GM21447 (cell line): ENCODE data around the gene ALDH2.
"Not testable (repeated sequence)": the region's sequence is repeated elsewhere in the genome, so short reads cannot be mapped to it uniquely, and the experiment has no call there.

Source experiments
- ATAC-seq: cut with Tn5 transposase; IDR thresholded peaks from one replicate; pipeline ENCODE4 v1.9.1; 2021; ENCODE audit not compliant: unreplicated experiment

ALDH2 gene

GRCh38 chr12:111785651-111786050 is 18.9 kb downstream of the ALDH2 start:
- no peak for ATAC-seq

DNA sequence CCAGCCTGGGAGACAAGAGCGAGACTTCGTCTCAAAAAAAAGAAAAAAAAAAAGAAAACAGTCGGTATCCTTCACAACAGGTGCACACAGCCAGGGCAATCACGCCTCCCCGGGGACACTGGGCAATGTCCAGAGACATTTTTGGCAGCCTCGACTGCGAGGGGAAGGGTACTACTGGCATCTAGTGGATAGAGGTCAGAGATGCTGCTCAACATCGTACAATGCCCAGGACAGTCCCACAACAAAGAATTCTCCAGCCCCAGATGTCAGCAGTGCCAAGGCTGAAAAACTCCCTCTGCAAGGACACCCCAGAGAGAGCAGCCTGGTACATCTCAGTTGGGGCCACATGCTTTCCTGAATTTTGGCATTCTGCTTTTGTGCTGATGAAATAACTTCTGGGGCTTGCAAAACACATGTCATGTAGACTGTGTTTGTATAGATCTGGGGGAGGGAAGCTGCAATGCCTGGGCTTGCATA is 21.5 kb downstream of the ALDH2 start:
- no peak for ATAC-seq

GRCh38 chr12:111789779-111790178 is 23.0 kb downstream of the ALDH2 start:
- ATAC-seq: no peak

DNA sequence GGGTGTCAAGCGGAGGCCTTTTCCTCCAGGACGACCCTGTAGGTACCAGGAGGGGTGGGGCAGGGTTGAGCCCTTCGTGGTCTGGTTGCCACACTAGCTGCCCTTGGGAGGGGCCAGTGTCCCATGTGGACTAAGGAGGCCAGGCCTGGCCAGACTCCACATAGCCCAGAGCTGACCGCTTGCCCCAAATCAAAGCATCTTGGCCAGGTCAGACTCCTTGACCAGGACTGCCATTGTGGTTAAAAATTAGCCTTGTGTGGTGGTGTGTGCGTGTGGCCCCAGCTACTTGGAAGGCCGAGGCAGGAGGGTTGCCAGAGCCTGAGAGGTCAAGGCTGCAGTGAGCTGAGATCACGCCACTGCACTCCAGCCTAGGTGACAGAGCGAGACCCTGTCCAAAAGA is 24.8 kb downstream of the ALDH2 start:
- ATAC-seq: no peak

DNA sequence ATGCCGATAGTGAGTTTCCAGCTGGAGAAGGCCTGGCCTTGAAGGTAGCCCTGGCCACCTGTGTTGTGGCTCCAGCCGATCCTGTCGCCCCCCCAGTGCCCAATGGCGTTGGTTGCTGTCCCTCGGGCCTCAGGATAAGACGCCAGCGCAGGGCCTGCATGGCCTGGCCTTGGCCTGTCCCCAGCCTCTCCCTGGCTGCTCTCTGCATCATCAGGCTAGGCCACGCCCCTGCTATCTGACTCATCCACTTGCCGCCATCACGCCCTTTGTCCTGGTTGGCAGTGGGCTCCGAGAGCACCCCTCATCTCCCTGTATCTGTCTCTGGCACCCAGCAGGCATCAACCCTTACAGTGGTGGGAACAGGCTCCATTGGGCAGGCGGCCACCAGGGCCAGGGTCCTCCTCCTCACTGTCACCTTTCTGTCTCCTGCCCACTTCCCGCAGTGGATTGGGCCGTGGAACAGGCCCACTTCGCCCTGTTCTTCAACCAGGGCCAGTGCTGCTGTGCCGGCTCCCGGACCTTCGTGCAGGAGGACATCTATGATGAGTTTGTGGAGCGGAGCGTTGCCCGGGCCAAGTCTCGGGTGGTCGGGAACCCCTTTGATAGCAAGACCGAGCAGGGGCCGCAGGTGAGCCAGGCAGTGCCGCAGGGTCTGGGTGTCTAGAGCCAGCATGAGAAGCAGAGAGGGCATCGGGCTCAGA is 25.6 kb downstream of the ALDH2 start:
- no peak for ATAC-seq

DNA sequence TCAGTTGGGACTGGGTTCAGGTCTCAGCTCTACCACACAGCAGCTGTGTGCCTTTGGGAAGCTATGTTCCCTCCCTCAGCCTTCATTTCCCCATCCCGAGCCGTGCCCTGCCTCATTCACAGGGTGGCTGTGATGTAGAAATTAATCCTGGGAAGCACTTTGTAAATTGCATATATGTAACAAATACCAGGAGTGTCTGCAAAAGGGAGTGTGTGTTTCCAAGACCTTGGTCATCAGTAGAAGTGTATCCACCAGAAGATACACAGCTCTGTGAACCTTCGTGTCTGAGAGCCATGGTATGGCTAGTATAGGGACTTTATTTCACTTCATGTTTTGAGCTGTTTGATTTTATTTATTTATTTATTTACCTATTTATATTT is 26.1 kb downstream of the ALDH2 start:
- no peak for ATAC-seq

GRCh38 chr12:111798182-111798581 is 31.4 kb downstream of the ALDH2 start:
- ATAC-seq: no peak

GRCh38 chr12:111799758-111800157 is 33.0 kb downstream of the ALDH2 start:
- ATAC-seq: no peak

- no peak for ATAC-seq
These were observed 36.4 kb downstream of the ALDH2 start for GRCh38 chr12:111803038-111803626.

- no peak for ATAC-seq
These were observed 37.1 kb downstream of the ALDH2 start for GRCh38 chr12:111803851-111804250.

DNA sequence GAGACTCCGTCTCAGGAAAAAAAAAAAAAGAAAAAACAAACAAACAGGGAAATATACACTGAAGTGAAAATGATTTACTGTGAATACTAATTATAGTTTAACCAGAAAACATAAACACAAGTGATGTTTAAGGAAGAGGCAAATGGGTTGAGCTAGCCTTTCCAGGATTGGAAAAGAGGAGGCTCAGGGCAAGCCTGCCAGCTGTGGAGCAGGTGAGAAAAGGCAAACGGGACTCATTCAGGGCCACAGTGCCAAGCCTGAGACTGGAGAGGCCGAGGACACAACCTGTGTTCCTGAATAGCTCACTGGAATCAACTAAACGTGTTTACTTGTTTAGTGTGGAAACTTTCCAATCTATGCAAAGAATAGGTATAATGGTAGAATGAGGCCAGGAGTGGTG is 39.6 kb downstream of the ALDH2 start:
- no peak for ATAC-seq

GRCh38 chr12:111807232-111807631 is 40.5 kb downstream of the ALDH2 start:
- no peak for ATAC-seq

DNA sequence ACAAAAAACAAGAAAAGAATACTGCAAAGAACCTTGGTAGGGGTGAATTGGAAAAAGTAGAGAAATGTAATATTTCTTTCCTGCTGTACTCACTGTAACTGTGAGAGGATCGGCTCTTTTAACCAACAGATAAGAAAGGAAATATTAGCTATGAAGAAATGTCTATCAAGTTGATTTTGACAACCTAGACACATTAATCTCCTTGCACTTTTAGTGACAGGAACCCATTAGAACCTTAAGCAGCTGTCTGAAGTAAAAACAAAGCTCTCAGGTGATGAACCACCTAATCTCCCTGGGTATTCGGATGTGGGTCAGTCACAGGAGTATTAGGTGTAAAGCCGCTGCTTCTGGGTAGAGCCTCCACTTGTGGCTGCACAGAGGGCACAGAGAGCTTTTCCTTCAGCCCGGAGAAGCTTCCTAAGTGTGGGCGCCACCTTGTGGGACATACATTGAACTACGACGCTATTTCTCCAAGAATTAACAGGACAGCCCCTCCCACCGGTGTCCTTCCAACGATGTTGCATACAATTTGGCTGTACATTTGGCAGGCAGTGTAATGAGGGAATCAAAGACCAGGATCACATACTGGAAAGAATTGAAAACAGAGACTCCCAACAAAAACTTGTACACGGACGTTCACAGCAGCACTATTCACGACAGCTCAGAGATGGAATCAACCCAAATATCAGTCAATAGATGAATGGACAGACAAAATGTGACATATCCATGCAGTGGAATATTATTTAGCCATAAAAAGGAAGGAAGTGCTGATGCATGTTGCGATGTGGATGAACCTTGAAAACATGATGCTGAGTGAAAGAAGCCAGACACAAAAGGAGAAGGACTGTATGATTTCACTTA is 46.4 kb downstream of the ALDH2 start:
- ATAC-seq: peak; percentile 58

DNA sequence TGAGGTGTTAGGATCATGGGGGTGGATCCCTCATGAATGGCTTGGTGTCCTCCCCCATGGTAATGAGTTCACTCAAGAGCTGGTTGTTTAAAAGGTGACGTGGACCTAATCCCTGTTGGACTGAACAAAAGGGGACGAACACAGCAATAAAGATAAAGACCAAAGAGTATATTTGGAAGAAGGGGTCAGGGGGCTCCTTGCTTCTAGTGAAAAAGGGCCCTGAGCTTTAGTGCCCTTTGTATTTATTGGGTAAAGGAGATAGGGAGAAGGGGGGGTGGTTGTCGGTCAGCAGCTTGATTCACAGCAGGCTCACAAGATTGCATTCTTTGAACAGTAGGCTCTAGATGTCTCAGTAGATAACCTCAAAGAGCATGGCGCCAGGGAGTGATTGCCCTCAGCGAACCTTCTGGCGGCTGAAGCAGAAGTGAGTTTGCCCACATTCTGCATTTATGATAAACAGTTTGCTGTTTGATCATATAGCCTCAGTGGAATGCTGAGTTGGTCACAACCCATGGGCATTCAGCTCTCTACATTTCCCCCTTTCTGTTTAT is 49.4 kb downstream of the ALDH2 start:
- ATAC-seq: no peak

GRCh38 chr12:111816898-111817297 is 50.2 kb downstream of the ALDH2 start:
- not testable (repeated sequence) for ATAC-seq

GRCh38 chr12:111818340-111818739 is 51.6 kb downstream of the ALDH2 start:
- no peak for ATAC-seq

- ATAC-seq: no peak
These were observed 52.7 kb downstream of the ALDH2 start for GRCh38 chr12:111819191-111820158.

- not testable (repeated sequence) for ATAC-seq
These were observed 54.1 kb downstream of the ALDH2 start for GRCh38 chr12:111820828-111821227.

GRCh38 chr12:111822886-111823285 is 56.2 kb downstream of the ALDH2 start:
- no peak for ATAC-seq

- no peak for ATAC-seq
These were observed 57.2 kb downstream of the ALDH2 start for GRCh38 chr12:111823891-111824290.
